PC-3 (cell line): ENCODE data around the gene KRTAP5-4. TPM values are rescaled to one million over a fixed set of nuclear protein-coding genes. Genes with fewer than 3 reads are reported as not detected.

ENCODE experiments used
- ATAC-seq: fragments of 200-7000 bp; cut with Tn5 transposase; 2 replicates; pipeline ENCODE4 v1.9.1; 2020; ENCODE audit warnings: mild to moderate bottlenecking, moderate library complexity
- BruUV-seq: library from RNA; stranded (reverse); fragments of 400-500 nt; replicated peaks from 2 replicates; lab custom pipeline; 2021; lab: Mats Ljungman, UMichigan
- CTCF ChIA-PET: fragments of 300-600 bp; sonication (Branson Sonifier 250); formaldehyde crosslinking; loops from one replicate; lab custom pipeline; 2022; ENCODE audit warnings: antibody characterized with exemption; lab: Charles Lee
- POLR2A ChIA-PET: fragments of 300-600 bp; sonication (Branson Sonifier 250); formaldehyde crosslinking; loops from one replicate; lab custom pipeline; 2022; ENCODE audit warnings: antibody characterized with exemption; ENCODE audit not compliant: unreplicated experiment; lab: Charles Lee
- DNase-seq: peaks from one replicate; pipeline ENCODE4 v3.0.0-alpha.2; 2015
- H2AFZ ChIP-seq: fragments of 300-600 bp; sonication (generic); 2 replicates; pipeline ENCODE4 v1.6.0; 2016; ENCODE audit warnings: antibody characterized with exemption, low read length
- H3F3A ChIP-seq: fragments of 300-600 bp; sonication (generic); one replicate; pipeline ENCODE4 v1.6.0; 2017; ENCODE audit warnings: antibody characterized with exemption, low read length, control low read depth, mild to moderate bottlenecking; ENCODE audit not compliant: unreplicated experiment
- H3K27ac ChIP-seq: fragments of 300-600 bp; sonication (generic); 2 replicates; pipeline ENCODE4 v1.5.1; 2016; ENCODE audit warnings: mild to moderate bottlenecking, low read length
- H3K27me3 ChIP-seq: fragments of 300-600 bp; sonication (generic); 2 replicates; pipeline ENCODE4 v1.6.1; 2016; ENCODE audit warnings: low read length, mixed read lengths
- H3K36me3 ChIP-seq: fragments of 300-600 bp; sonication (generic); 2 replicates; pipeline ENCODE4 v1.6.1; 2016; ENCODE audit warnings: low read depth, mixed run types, low read length, mixed read lengths
- H3K4me1 ChIP-seq: fragments of 300-600 bp; sonication (generic); 2 replicates; pipeline ENCODE4 v1.5.1; 2016; ENCODE audit warnings: low read length; ENCODE audit not compliant: insufficient read depth
- H3K4me2 ChIP-seq: fragments of 300-600 bp; sonication (generic); 2 replicates; pipeline ENCODE4 v1.6.0; 2016; ENCODE audit warnings: low read length
- H3K4me3 ChIP-seq: fragments of 300-600 bp; sonication (generic); 2 replicates; pipeline ENCODE4 v1.5.1; 2016; ENCODE audit warnings: mild to moderate bottlenecking, low read length, mixed read lengths
- H3K79me2 ChIP-seq: fragments of 300-600 bp; sonication (generic); 2 replicates; pipeline ENCODE4 v1.6.1; 2017; ENCODE audit warnings: low read length, mixed read lengths
- H3K9ac ChIP-seq: fragments of 300-600 bp; sonication (generic); 2 replicates; pipeline ENCODE4 v1.6.0; 2016; ENCODE audit warnings: mild to moderate bottlenecking, low read length
- H3K9me2 ChIP-seq: fragments of 300-600 bp; sonication (generic); replicated peaks from 2 replicates; pipeline ENCODE4 v1.6.1; 2016; ENCODE audit warnings: mixed run types, low read length, mixed read lengths
- H3K9me3 ChIP-seq: fragments of 300-600 bp; sonication (generic); 2 replicates; pipeline ENCODE4 v1.6.1; 2016; ENCODE audit warnings: low read length, mixed read lengths
- H4K20me1 ChIP-seq: fragments of 300-600 bp; sonication (generic); 2 replicates; pipeline ENCODE4 v1.6.1; 2016; ENCODE audit warnings: low read length, mixed read lengths
- EZH2 ChIP-seq: fragments of 300-600 bp; sonication (generic); IDR thresholded peaks from one replicate; pipeline ENCODE4 v1.6.1; 2017; ENCODE audit warnings: antibody characterized with exemption, mild to moderate bottlenecking, low read length; ENCODE audit not compliant: unreplicated experiment
- EZH2phosphoT487 ChIP-seq: fragments of 300-600 bp; sonication (generic); IDR thresholded peaks from 2 replicates; pipeline ENCODE4 v1.6.1; 2018; ENCODE audit warnings: mild to moderate bottlenecking, antibody characterized with exemption, low read length, borderline replicate concordance
- intact Hi-C: fragments of 100-400 bp; cut with micrococcal nuclease; formaldehyde crosslinking; loops from 2 replicates; pipeline ENCODE4 v1.9.0; 2023
- total RNA-seq: library from RNA; depleted of rRNA; stranded (reverse); fragments of >200 nt; gene quantifications from 2 replicates; pipeline ENCODE4 v1.2.3, GENCODE V29; 2014
- TF ChIP-seq, protein P1 (sequence below): fragments of 300-600 bp; sonication (generic); conservative IDR thresholded peaks from 2 replicates; pipeline ENCODE4 v1.5.1; 2017; ENCODE audit warnings: antibody characterized with exemption, low read depth, mild to moderate bottlenecking, low read length

Gene KRTAP5-4
- total RNA-seq, 1 experiment from 2014 or later: not detected

DNA sequence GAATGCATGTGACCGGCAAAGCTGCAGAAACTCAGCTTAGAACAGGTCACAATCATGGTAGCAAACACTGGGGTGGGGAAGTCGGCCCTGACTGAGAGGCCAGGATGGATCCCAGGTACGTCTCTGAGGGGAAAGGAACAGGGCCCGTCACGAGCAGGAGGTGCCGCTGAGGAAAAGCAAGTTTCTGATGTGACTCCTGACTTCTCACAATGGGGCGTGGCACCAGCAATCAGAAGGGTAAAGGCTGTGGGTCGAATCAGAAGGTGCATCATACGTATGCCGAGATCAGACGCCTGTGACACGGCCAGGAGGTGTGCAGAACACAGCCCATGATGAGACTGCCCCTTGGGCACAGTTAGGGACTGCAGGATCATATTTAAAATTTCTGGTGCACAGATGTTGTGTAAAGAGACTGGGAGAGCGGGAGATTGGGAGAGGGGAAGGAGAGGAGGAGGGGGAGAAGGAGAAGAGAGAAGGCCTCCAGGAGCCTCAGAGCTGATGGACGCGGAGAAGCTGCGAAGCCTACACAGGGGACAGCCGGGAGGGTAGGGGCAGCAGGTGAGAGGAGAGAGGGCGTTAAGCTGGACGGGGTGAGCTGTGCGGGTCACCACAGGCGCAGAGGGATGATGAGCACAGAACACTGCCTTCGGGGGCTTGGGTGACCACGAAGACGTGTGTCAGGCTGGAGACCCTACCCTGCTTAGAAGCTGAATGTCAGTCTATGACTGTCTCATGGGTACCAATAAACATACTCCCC, 38.4 kb upstream of the KRTAP5-4 start:
- H3K36me3 ChIP-seq: no peaks in the 10 kb centered on the region
- H4K20me1 ChIP-seq: no peaks in the 10 kb centered on the region
- H3K79me2 ChIP-seq: no peaks in the 10 kb centered on the region
- intact Hi-C loops: no loop called here
- DNase-seq (no peak), ATAC-seq (no peak)
- H3K9me3 ChIP-seq: no peaks in the 10 kb centered on the region
- no peaks in the 10 kb centered on the region for H3K9me2 ChIP-seq
- CTCF ChIA-PET: interaction anchor here (0.6 kb wide), 1 partner anchor 454 kb away, joined by 4 read pairs; no protein-coding TSS in a partner anchor
- no peak overlapping the region for H3K4me2 ChIP-seq
- H3K27me3 ChIP-seq: peaks cover 17% of the 10 kb centered on the region
- TF ChIP-seq, protein P1, sequence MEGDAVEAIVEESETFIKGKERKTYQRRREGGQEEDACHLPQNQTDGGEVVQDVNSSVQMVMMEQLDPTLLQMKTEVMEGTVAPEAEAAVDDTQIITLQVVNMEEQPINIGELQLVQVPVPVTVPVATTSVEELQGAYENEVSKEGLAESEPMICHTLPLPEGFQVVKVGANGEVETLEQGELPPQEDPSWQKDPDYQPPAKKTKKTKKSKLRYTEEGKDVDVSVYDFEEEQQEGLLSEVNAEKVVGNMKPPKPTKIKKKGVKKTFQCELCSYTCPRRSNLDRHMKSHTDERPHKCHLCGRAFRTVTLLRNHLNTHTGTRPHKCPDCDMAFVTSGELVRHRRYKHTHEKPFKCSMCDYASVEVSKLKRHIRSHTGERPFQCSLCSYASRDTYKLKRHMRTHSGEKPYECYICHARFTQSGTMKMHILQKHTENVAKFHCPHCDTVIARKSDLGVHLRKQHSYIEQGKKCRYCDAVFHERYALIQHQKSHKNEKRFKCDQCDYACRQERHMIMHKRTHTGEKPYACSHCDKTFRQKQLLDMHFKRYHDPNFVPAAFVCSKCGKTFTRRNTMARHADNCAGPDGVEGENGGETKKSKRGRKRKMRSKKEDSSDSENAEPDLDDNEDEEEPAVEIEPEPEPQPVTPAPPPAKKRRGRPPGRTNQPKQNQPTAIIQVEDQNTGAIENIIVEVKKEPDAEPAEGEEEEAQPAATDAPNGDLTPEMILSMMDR: no peak
- TF ChIP-seq EZH2: no peak
- no peak for TF ChIP-seq EZH2phosphoT487
- H3K4me3 ChIP-seq: no peak overlapping the region
- no TSS peak for BruUV-seq
- H2AFZ ChIP-seq: no peak overlapping the region
- no peak overlapping the region for H3K9ac ChIP-seq
- no peaks in the 10 kb centered on the region for H3K4me1 ChIP-seq
- H3F3A ChIP-seq: no peaks in the 10 kb centered on the region
- no peak overlapping the region for H3K27ac ChIP-seq
- POLR2A ChIA-PET: no interaction called here

DNA sequence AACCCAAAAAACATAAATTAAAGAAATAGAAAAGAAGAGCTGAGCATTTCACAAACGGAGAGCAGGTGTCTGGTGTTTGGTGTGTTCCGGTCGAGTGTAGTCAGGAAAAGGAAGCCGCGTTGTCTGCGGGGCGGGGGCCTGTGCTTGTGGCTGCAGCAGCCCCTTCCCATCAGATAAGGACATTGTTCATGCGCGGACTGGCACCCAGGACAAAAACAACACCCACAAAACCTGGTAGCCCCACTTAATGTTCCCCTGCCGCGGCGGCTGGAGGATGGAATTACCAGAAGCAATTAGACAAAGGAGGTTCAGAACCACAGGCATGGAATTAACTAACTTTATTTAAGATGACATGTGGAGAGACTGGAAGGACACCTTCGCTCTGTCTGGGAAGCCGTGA, 37.6 kb upstream of the KRTAP5-4 start:
- CTCF ChIA-PET: no interaction called here
- ATAC-seq (no peak), DNase-seq (no peak)
- no peaks in the 10 kb centered on the region for H3K79me2 ChIP-seq
- H3K9ac ChIP-seq: no peak overlapping the region
- no peak overlapping the region for H3K27ac ChIP-seq
- no peaks in the 10 kb centered on the region for H4K20me1 ChIP-seq
- TF ChIP-seq EZH2phosphoT487: no peak
- TF ChIP-seq, protein P1: no peak
- TF ChIP-seq EZH2: no peak
- H3K9me3 ChIP-seq: no peaks in the 10 kb centered on the region
- H3K4me3 ChIP-seq: no peak overlapping the region
- peaks cover 17% of the 10 kb centered on the region for H3K27me3 ChIP-seq
- intact Hi-C loops: no loop called here
- POLR2A ChIA-PET: no interaction called here
- H3K4me2 ChIP-seq: no peak overlapping the region
- H3K9me2 ChIP-seq: no peaks in the 10 kb centered on the region
- no peak overlapping the region for H2AFZ ChIP-seq
- BruUV-seq: no TSS peak
- no peaks in the 10 kb centered on the region for H3K36me3 ChIP-seq
- H3F3A ChIP-seq: no peaks in the 10 kb centered on the region
- H3K4me1 ChIP-seq: no peaks in the 10 kb centered on the region

DNA sequence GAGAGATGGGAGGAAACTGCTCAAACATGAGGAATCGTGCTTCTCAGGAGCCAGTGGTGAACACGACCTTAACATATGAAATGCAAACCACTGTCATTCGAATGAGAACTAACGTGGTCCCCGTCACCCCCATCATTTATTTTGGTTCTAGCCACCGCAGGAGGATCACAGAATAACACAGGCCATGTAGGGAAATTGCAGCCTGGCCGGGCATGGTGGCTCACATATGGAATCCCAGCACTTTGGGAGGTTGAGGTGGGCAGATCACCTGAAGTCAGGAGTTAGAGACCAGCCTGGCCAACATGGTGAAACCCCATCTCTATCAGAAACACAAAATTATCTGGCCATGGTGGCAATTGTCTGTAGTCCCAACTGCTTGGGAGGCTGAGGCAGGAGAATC, 34.7 kb upstream of the KRTAP5-4 start:
- CTCF ChIA-PET: no interaction called here
- Histone ChIP-seq H4K20me1 (no peaks in the 10 kb centered on the region), H3K9ac (no peak overlapping the region), H3F3A (no peaks in the 10 kb centered on the region), H3K9me3 (no peaks in the 10 kb centered on the region), H3K36me3 (no peaks in the 10 kb centered on the region), H2AFZ (no peak overlapping the region), H3K9me2 (no peaks in the 10 kb centered on the region), H3K27me3 (peaks cover 17% of the 10 kb centered on the region), H3K27ac (no peak overlapping the region), H3K79me2 (no peaks in the 10 kb centered on the region), H3K4me2 (no peak overlapping the region), H3K4me3 (no peak overlapping the region), H3K4me1 (no peaks in the 10 kb centered on the region)
- no peak for DNase-seq
- POLR2A ChIA-PET: no interaction called here
- intact Hi-C loops: no loop called here
- TF ChIP-seq, protein P1: no peak
- TF ChIP-seq EZH2 (no peak), EZH2phosphoT487 (no peak)
- no peak for ATAC-seq
- BruUV-seq: no TSS peak
